Neural cell (in vitro differentiated cells): ENCODE measurements around the gene NGDN.

Experiments used
- CTCF ChIP-seq: fragments of 450-650 bp; IDR thresholded peaks from 2 replicates; pipeline ENCODE4 v1.5.1; 2014; ENCODE audit warnings: antibody characterized with exemption, mild to moderate bottlenecking, moderate library complexity; ENCODE audit not compliant: poor library complexity, severe bottlenecking
- EP300 ChIP-seq: fragments of 450-650 bp; conservative IDR thresholded peaks from 2 replicates; pipeline ENCODE4 v1.6.1; 2014; ENCODE audit warnings: antibody characterized with exemption, mild to moderate bottlenecking, moderate library complexity; ENCODE audit not compliant: poor library complexity, severe bottlenecking
- EZH2 ChIP-seq: fragments of 200-600, 300-800 bp; shearing (Covaris generic), sonication (generic); IDR thresholded peaks from 2 replicates; pipeline ENCODE4 v1.6.1; 2014; ENCODE audit warnings: antibody characterized with exemption, low read length, borderline replicate concordance, mild to moderate bottlenecking; ENCODE audit not compliant: insufficient read depth, poor library complexity, severe bottlenecking
- POLR2AphosphoS5 ChIP-seq: IDR thresholded peaks from 2 replicates; pipeline ENCODE4 v1.6.1; 2012
- SMC3 ChIP-seq: fragments of 450-650 bp; conservative IDR thresholded peaks from 2 replicates; pipeline ENCODE4 v1.6.1; 2014; ENCODE audit warnings: antibody characterized with exemption, mild to moderate bottlenecking, moderate library complexity; ENCODE audit not compliant: poor library complexity
- TAF1 ChIP-seq: IDR thresholded peaks from 2 replicates; pipeline ENCODE4 v1.6.1; 2012; ENCODE audit warnings: low read depth

- TF ChIP-seq CTCF: no peak
- TF ChIP-seq POLR2AphosphoS5: no peak
- no peak for TF ChIP-seq EP300
- TF ChIP-seq EZH2: no peak
- no peak for TF ChIP-seq SMC3
- TF ChIP-seq TAF1: no peak
These were observed 16.5 kb downstream of the NGDN start for GRCh38 chr14:23486036-23486435.
